Dermis blood vessel endothelial cell (primary cell): Measurements from ENCODE around the gene USB1. TPM values are rescaled to one million over a fixed set of nuclear protein-coding genes. Genes with fewer than 3 reads are reported as not detected.

Source experiments
- DNase-seq: peaks from one replicate; pipeline ENCODE4 v3.0.0; 2010
- total RNA-seq: library from RNA; depleted of rRNA; stranded (reverse); fragments of >200 nt; gene quantifications from 2 replicates; pipeline ENCODE4 v1.2.3, GENCODE V29; 2014

The USB1 gene
- total RNA-seq, 1 donor from 2014 or later, result 57.3 TPM

- no peak for DNase-seq
These were observed 48.3 kb downstream of the USB1 start for GRCh38 chr16:58049232-58050185.

DNA sequence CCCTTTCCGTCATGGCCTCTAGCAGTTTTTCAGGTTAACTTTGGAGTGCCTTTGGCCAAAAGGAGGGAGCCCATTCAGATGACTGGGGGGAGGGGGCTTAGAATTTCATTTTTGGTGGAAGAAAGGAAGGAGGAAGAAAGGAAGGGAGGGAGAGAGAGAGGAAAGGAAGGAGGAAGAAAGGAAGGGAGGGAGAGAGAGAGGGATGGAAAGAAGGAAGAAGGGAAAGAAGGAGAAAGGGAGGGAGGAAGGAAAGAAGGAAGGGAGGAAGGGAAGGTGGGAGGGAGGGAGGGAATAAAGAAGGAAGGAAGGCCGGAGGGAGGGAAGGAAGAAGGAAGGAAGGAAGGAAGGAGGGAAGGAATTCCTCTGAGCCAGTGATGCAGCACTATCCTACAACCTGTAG is 50.1 kb downstream of the USB1 start:
- DNase-seq, result no peak

DNA sequence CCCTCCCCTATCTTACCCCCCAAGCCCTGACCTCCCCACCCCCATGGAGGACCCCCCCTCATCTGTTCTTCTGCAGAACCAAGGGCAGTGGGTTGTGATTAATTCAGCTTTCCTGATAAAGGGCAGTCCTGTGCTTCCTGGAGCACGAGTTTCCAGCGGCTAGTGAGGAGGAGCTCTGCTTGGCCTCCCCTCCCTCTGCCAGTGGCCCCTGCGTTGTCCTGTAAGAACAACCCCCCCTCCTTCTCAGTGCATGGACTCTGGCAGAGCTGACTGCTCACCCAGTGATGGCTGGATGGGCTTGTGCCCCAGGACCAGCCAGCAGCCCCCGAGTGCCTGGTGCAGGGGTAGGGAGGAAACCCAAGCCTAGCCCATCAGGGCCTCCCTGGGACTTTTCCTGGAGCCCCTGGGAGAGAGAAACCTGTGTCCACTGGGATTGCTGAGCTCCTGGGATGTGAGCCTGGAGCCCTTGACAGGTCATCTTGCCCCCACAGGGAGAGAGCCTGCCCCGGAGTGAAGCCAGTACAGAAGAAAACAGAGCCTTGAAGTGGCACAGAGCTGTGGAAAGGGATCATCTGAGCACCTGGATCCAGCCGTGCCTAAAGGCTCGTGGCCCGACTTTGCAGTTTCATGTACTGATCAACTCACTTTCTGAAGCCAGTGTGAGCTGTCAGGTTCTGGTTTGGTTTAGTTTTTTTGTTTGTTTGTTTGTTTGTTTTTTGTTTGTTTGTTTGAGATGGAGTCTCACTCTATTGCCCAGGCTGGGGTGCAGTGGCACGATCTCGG is 50.8 kb downstream of the USB1 start:
- no peak for DNase-seq

- DNase-seq, result no peak
These were observed 52.4 kb downstream of the USB1 start for GRCh38 chr16:58053682-58054005.

DNA sequence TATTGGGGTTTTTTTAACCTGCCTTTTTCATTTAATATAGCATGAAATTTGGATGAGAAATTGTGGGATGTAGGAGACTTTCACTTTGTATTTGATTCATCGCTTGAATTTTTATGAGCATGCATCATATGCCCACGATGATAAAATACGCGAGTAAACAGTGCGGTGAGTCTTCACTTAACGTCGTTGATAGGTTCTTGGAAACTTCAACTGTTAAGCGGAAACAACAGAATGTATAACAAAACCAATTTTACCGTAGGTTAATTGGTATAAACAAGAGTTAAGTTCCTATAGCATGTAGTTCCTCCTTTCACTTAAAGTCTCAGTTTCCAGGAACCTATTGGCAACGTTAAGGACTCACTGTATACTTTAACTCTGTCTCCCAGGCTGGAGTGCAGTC is 53.1 kb downstream of the USB1 start:
- no peak for DNase-seq

DNA sequence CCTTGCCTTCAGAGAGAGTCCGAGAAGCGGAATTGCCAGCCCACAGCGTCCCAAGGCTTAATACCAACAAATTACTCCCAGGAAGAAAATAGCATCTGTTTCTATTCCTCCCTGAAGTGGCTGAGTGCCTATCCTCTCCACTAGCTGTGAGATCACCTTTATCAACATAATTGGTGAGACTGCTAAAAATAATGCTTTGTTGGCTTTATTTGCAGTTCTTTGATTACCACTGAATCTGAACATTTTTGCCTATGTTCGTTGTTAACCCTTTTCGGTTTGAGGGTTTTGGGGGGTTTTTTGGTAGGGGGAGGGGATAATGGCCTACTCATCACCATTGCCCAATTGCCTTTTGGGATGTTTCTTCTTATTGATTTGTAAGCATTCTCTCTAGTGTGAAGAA is 55.4 kb downstream of the USB1 start:
- DNase-seq, result no peak

DNA sequence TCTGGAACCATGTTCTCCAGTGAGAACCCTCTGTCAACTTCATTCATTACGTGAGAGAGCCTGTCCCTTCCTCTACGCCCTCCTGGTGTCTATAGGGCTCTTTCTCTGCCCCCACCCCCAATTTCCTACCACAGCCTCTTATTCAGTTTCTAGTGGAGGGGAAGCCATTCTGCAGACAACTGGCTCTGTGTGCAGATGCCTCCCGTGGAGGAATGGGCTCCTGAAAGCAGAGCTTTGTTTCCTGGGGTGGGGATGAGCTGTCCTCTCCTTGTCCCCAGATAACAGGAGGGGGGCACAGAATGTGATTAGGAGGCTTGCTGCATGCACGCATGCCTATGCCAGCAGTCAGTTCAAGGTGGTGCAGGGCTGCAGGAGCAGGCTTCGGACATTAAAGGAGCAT is 55.9 kb downstream of the USB1 start:
- no peak for DNase-seq

GRCh38 chr16:58057784-58058183 is 56.6 kb downstream of the USB1 start:
- no peak for DNase-seq

DNA sequence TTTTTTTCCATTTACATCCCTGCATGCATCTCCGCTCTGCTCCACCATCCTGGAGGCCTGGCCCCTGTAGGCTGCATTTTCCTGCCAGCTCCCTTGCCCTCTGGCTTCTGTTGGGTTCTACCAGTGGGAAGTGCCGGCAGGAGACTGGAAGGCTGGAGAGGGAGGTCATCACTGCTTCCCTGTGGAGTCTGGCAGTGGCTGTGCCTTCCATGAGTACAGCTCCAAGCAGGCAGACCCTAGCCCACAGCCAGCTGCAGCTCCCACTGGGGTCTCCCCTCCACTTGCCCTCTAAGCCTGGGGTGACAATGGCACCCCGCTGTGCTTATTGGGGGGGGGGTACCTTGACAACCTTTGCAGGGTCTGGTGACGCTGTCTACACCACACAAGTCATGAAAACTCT is 61.6 kb downstream of the USB1 start:
- no peak for DNase-seq

DNA sequence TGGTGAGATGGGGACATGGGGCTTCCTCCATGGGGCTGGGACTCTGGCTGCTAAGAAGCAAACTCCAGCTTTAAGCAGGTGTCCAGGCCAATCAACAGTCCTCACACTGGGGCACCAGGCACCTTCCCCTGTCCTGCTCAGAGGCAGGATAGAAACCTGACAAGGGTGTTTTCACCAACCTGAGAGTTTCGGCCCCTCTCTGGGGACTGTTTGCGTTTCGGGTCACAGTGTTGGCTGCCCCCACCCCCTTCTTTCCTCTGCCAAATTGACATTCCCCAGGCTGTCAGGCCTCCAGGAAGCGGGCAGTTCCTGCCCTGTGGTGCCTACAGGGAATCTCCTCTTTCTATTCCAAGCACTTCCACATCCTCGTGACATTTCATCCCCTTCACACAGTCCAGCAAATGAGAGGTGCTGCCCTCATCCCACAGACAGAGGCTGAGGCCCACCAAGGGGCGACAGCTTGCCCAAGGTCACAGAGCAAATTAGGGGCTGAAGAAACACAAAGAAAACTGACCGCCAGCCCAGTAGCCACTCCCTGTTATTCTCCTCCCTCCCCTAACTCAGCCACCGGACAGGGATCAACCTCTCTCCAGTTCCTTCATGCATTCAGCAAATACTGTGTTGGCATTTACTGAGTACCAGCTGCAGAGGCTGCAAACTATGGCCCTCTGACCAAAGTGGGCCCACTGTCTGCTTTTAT is 62.3 kb downstream of the USB1 start:
- DNase-seq, result peak; percentile 35

DNA sequence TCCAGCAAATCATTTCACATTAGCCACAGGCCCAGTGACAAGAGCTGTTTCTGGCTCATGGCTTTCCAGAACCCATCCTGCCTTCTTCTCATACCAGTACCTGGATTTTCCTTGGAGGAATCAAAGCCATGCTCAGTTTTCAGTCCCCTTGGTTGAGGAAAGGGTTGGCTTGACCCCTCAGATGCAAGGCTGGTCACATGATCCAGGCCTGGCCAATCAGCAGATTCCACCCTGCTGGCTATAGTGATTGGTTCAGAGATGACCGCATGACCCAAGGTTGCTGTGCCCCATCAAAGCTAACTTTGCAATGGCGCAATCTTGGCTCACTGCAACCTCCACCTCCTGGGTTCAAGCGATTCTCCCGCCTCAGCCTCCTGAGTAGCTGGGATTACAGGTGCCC is 69.4 kb downstream of the USB1 start:
- DNase-seq, result no peak

Other genes with a start within 250 kb of the USB1 start
- gene KIFC3, start 198.9 kb upstream of the USB1 start, total RNA-seq, result 58.3 and 75.4 TPM in 2 replicates
- not detected in 2 replicates for gene CNGB1, start 30.3 kb upstream of the USB1 start, total RNA-seq
- gene ZNF319, start 735 bp upstream of the USB1 start, total RNA-seq, result 3.4 and 6.0 TPM in 2 replicates
- gene MMP15, start 24.3 kb downstream of the USB1 start, total RNA-seq, result 24.2 and 32.3 TPM in 2 replicates
- gene CFAP20, start 128.0 kb downstream of the USB1 start, total RNA-seq, result 57.9 and 82.7 TPM in 2 replicates
- 47.5 and 97.2 TPM in 2 replicates for gene CSNK2A2, start 196.7 kb downstream of the USB1 start, total RNA-seq